ENCODE results near the gene PEX14. TPM values are rescaled to one million over a fixed set of nuclear protein-coding genes. Genes with fewer than 3 reads are reported as not detected.

The PEX14 gene
- total and polyA plus RNA-seq, 9 of the 15 experiments (the other 6 are each of a cell fraction or from before 2014, with no cell fraction given), result 2.6 to 45.7 (median 22.7) TPM

DNA sequence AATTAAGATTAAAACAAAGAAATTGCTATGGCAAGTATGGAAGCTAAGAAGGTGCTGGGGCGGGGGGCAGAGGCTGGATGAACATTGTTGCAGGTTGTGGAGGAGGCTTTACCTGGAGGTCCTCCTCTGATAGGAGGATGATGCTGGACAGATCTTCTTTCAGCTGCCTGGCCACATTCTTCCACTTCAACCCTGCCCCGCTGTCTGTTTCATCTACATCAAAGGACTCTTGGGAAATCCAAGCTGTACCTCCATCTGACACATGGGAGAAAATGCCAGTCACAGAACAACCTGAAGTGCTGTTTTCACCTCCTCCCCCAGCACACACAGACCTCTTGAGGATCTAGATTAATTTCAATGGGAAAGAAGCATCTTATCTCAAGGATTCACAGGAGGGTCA, 7.7 kb upstream of the PEX14 start:
- CTCF ChIA-PET (ENCODE audit: low intra/inter-chr PET ratio), result no interaction called here
- no peak for TF ChIP-seq DMBX1 (CRISPR knock-in tag; IDR thresholded peaks at IDR 0.05; ENCODE audit: borderline replicate concordance)
- TF ChIP-seq HCFC1 (IDR thresholded peaks at IDR 0.05; ENCODE audit: low read depth, low read length), result no peak
- TF ChIP-seq HEY1 (CRISPR knock-in tag; IDR thresholded peaks at IDR 0.05; ENCODE audit: borderline replicate concordance), result no peak
- no peak for TF ChIP-seq YBX1 (IDR thresholded peaks at IDR 0.05)
- TF ChIP-seq FUS (optimal IDR thresholded peaks at IDR 0.05; ENCODE audit: low read depth, low read length), result no peak
- TF ChIP-seq ZNF224 (CRISPR knock-in tag; IDR thresholded peaks at IDR 0.05), result no peak
- no peak for TF ChIP-seq ZNF354B (CRISPR knock-in tag; IDR thresholded peaks at IDR 0.05)
- TF ChIP-seq FOSL1 (tag; conservative IDR thresholded peaks at IDR 0.05), result no peak
- TF ChIP-seq EZH2 (IDR thresholded peaks at IDR 0.05; ENCODE audit: borderline replicate concordance, low read depth, low read length), result no peak
- no peak for TF ChIP-seq ZNF134 (CRISPR knock-in tag; conservative IDR thresholded peaks at IDR 0.05)
- TF ChIP-seq BMI1 (IDR thresholded peaks at IDR 0.05; ENCODE audit: low read length), result no peak
- no peak for TF ChIP-seq NELFE (IDR thresholded peaks at IDR 0.05; ENCODE audit: insufficient read depth, insufficient read length)
- TF ChIP-seq JUNB (CRISPR knock-in tag; conservative IDR thresholded peaks at IDR 0.05), result no peak
- TF ChIP-seq PHF20 (IDR thresholded peaks at IDR 0.05; ENCODE audit: partially characterized antibody), result no peak
- no peak for TF ChIP-seq XRCC5 (IDR thresholded peaks at IDR 0.05; ENCODE audit: low read depth, low read length)
- TF ChIP-seq NR2C2 (CRISPR knock-in tag; IDR thresholded peaks at IDR 0.05), result no peak
- TF ChIP-seq NR2C2 (tag; IDR thresholded peaks at IDR 0.05), result no peak
- TF ChIP-seq MCM5 (IDR thresholded peaks at IDR 0.05; ENCODE audit: low read depth), result no peak
- TF ChIP-seq ZBTB7A (IDR thresholded peaks at IDR 0.05; ENCODE audit: borderline replicate concordance, control insufficient read depth, low read depth, low read length), result no peak
- Histone ChIP-seq H3K36me3 (ENCODE audit: control insufficient read depth, insufficient read depth, low read length) (peaks cover 81% of the 10 kb centered on the region), H3K4me2 (ENCODE audit: insufficient read depth, low read length) (no peak overlapping the region), H3K9ac (ENCODE audit: insufficient read depth in 1 of 2, low read depth in 2 of 2, low read length in 2 of 2) (no peak overlapping the region), H3K9me3 (replicated peaks; ENCODE audit: control insufficient read depth, insufficient read depth, low read depth, low read length) (no peaks in the 10 kb centered on the region), H3K27me3 (ENCODE audit: control insufficient read depth in 2 of 2, insufficient read depth in 2 of 2, low read length in 2 of 2) (no peaks in the 10 kb centered on the region), H3K4me1 (replicated peaks in 1 of 2; ENCODE audit: control insufficient read depth in 2 of 2, insufficient read depth in 2 of 2, low read length in 2 of 2) (peaks cover 8 to 10% of the 10 kb centered on the region in 2 experiments; a peak in 3 of 5 replicates), H3K4me3 (no peak overlapping the region), H4K20me1 (replicated peaks; ENCODE audit: control insufficient read depth, insufficient read depth, low read length) (no peaks in the 10 kb centered on the region), H3K27ac (ENCODE audit: extremely low read depth, low read depth, low read length) (no peak overlapping the region), H3K79me2 (ENCODE audit: control insufficient read depth, insufficient read depth, low read length) (peaks cover 19% of the 10 kb centered on the region), H3K9me1 (ENCODE audit: control insufficient read depth, insufficient read depth, low read length) (no peaks in the 10 kb centered on the region), H2AFZ (ENCODE audit: low read depth, low read length) (no peak overlapping the region)
- no TSS peak for BruUV-seq (replicated peaks)
- in situ Hi-C loops (cut with MboI) (no loop called here), intact Hi-C loops (cut with micrococcal nuclease) (no loop called here)
- FAIRE-seq (no peak), ATAC-seq (no peak), DNase-seq (ENCODE audit: extremely low read depth in 1 of 4, low spot score in 3 of 4) (no peak)
- 98% methylated on average over 2 of the region's 2 CpGs for WGBS (ENCODE audit: insufficient coverage, low coverage, missing lambda C conversion rate)
- POLR2A ChIA-PET, result interaction anchor here (0.7 kb wide), 1 partner anchor 19 kb away, joined by 3 read pairs; no protein-coding TSS in a partner anchor
